GM21717 (cell line): Measurements from ENCODE around the gene MAML2.

Source experiments
- ATAC-seq: cut with Tn5 transposase; IDR thresholded peaks from one replicate; pipeline ENCODE4 v1.9.1; 2021; ENCODE audit warnings: mild to moderate bottlenecking, moderate library complexity; ENCODE audit not compliant: unreplicated experiment

The MAML2 gene

DNA sequence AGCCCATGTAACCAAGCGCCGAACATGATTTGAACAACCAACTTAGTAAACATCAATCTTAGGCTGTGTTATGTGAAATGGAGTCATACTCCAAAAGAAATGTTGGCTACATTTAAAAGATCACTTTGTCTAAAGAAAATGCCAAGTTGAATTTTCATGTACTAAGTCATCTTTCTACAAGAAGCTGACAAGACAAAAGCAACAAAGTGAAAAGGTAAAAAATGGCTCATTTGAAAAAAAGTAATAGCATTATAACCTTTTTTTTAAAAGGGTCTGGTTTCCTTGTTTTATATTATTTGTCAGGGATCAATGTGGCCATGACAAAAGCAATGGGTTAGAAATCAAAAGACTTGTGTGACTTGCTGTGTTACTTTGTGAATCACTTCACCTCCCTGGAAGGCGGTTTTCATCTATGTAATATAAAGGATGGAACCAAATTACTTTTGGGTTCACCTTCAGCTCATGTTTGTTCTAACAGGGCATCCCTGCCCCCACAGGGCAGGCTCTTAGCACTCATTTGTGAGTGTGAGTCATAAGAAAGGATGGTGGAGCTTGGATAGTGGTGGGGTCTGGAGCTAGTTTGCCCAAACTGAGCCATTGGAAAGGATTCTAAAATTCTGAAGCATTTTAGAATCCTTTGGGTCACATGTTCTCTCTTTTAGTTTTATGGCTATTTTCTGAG, 287.1 kb downstream of the MAML2 start:
- ATAC-seq: no peak

DNA sequence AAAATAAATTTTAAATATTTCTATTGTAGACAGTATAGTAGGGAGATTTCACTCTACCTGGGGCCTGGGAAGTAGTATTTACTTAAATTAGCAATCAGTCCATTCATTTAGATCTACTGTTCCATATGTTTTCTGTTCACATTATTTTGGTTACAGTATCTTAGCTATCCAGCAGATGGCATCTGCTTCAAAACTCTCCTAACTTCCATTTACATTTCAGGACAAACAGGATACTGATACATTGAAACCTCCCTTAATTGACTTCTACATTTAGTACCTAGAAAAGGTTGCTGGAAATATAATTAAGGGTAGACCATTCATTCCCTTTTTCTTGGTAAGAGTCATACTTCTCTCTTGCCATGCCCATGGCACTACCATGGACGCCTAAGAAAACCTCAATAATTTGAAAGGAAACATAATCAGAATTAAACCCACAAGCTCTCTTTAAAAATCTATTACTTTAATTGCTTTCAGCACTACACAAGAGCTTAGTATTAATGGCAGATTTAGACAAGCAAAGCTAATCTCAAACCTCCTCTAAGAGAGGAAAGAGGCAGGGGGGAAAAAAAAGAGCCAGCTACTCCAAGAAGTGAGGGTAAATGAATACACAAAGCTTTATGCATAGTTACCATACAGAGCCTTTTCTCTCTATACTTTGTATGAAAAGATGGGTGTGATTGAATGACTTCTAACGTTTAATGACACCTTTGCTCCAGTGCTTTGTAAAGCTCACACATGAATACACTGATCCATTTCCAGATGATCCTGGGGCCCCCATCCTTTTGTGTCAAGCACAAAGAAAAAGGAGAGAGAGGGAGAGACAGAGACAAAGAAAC, 287.9 kb downstream of the MAML2 start:
- ATAC-seq: no peak

DNA sequence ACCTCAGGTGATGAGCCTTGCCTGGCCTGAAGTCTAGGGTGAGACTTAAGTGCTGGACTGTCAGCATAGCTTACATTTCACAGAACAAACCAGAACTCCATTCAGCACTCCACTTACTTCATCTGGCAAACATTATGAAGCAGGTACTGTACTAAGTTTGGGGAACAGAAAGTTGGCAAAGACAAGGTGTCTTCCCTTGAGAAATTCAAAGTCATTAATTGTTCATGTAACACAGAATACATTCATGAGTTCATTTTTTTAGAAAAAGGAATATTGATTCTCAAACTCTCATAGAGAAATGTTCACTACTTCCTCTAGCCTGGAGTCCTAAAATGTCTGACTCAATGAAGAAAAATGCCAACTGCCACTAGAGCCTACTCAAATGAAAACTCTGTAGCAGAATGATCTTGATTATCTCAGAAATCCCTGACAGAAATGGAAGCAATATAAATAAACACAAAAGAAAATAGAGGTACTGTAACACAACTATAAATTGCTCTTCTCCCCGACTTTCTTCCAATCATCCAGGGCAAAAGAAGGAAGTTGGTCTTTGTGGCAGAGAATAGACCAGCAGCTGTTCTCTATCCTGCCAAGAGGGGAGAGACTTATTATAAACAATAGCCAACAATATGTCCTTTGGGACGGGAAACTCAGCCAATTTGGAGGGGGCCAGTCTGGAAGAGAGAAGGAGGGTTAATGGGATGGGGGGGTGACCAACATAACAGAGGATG, 289.9 kb downstream of the MAML2 start:
- no peak for ATAC-seq

DNA sequence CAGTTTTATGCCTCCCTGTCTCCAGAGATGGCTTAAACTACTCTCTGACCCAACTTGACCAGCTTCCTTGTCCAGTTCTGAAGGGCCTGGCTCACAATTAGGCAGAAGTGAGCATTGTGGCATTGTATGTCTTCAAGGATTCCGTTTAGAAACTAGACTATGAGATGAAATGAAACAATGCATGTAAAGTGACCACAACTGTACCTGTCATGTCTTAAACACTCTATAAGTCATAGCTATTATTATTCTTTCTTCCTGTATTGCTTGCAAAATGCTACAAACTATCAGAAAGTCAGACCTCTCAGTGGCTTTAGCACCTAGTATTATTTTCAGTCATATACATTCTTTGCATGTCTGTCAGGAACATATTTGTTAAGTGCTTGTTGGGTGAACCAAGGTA, 291.2 kb downstream of the MAML2 start:
- peak; percentile 92 for ATAC-seq

DNA sequence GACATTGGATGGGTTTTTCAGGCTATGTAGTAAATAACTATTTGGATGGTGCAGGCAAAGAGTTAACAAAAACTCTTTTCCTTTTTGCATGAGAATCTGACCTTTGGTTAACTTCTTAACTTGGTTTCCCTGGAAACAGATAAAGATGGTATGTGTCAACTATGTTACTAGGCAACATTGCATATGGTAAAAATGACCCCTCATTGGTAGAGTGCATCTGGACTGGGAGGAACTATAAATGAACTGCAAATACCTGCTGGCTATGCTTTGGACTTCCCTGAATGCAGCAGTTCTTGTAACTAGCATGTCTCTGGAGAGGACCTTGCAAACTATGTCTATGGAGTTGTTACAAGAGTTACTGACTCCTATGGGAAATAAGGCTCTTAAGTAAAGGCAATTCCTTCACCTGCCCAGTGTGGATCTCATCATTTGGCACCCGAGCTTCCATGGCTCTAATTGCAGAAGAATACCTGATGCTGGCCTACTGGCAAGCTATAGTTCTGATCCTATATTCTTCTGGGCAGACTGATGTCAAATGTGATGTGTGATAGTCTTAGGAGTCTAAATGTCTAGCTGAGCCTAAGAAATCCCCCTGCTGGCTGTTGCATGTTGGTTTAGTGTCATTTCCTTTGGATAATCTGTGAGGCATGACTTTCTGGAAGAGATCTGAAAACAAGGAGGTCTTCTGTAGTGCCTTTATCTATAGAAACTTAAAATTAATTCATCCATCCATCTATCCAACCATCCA, 292.4 kb downstream of the MAML2 start:
- ATAC-seq: no peak

- ATAC-seq: no peak
Measured at GRCh38 chr11:96049426-96049825, 293.6 kb downstream of the MAML2 start.

DNA sequence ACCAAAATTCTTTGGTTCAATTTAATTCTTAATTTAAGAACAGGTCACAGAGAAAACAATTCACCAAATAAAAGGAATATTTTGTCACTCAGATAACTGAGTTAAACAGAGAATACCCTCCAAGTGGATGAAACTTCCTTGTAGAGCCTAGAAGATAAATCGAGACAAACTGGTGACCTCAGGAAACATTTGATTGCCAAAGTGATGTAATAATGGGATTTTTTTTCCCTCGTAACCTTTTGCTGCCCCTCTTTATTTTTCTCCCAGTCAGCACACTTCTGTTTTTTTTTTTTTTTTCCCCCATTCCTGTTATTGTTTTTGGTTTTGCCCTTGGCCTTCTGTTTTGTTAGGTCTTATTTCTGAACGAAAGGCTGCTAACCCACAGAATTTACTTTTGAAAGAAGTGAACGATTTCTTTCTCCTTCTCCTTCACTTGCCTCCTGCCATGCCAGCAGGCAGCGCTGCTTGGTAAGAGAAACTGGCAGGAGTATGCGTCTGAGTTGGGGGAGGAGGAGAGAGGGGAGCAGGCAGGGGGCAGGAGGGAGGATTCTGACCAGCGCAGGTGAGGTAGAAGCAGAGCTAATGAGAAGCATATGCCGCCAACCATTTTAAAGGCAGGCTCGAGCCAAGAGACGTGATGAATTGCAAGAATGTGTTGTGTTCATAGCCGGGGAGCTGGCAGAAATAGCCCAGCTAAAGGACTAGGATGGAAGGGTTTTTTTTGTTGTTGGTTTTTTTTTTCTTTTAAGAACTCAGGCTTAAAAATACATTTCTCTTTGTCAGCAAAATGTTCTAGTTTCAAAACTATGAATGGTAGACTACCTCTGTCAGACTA, 297.2 kb downstream of the MAML2 start:
- ATAC-seq: no peak

GRCh38 chr11:96044747-96045146, 298.2 kb downstream of the MAML2 start:
- no peak for ATAC-seq

DNA sequence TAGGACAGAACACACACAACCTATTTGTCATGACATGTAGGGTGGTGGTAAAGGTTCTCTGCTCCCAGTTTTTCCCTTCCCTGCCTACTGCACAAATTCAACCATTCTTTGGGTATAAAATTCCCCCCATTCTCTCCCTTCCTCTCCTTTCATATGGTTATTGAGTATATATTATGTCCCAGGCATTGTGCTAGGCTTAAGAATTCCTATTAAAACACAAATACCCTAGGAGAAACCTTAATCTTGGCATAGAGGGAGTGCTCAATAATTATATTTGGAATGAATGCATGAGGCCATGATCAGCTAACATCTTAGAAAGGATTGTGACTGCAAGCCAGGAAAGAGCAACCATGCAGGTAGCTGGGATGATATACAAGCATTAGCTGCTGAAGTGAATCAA, 298.7 kb downstream of the MAML2 start:
- no peak for ATAC-seq

- ATAC-seq: no peak
Measured at GRCh38 chr11:96043291-96043690, 299.7 kb downstream of the MAML2 start.

- no peak for ATAC-seq
Measured at GRCh38 chr11:96038046-96038445, 304.9 kb downstream of the MAML2 start.

DNA sequence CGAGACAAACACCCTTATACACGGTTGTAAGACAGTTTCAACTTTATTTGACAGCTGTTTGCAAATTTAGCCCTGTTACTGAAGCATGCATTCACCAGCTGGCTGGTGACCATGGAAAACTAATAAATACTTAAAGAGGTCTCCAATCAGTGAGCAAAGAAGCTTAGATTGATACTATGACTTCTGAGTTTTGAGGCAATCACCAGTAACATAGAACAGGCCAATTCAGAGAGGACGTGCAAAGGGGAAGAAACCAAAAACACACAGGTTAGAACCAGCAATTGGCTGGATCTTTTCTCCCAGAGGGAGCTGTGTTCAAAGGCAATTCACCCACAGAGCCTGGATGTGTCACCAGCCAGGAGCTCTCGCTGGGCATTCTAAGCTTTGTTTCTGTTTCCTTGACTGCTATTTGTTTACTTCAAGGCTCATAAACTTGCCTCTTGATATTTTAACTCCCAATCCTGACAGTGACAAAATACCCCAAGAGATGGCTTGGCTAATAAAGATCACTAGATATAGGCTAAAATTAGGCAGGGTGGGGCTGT, 305.5 kb downstream of the MAML2 start:
- ATAC-seq: no peak

- no peak for ATAC-seq
Measured at GRCh38 chr11:96036863-96037262, 306.1 kb downstream of the MAML2 start.

- ATAC-seq: no peak
Measured at GRCh38 chr11:96035740-96036078, 307.3 kb downstream of the MAML2 start.

DNA sequence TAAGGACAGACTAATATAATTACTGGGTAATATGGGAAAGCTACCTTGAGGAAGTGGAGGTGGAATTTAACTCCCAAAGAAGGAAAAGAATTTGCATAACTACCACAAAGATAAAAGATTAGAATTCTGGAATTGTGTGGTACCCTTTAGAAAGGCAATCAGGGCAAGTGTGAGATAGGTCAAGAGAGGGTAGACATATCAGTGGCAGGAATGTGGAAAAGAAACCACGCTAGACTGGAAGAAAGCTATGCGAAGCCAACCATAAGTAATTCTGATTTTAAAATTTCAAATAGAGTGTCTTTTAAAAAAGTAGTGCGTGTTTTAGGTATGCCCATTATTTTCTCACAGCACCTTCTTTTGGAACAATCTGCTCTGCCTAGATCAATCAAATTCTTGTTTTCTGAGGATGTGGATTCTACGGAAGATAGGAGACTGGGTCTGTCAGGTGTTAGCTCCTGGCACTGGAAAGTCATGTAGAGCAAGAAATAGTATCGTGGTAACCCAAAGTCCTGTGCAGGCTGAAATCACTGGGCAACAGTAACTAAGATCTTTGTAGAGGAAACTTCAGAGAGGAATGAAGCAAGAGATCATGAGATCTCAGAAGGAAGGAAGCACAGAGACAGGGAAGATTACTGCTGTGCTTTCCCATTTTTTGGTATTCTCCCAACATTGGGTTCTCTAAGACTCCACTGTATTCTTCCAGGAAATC, 307.8 kb downstream of the MAML2 start:
- ATAC-seq: no peak

DNA sequence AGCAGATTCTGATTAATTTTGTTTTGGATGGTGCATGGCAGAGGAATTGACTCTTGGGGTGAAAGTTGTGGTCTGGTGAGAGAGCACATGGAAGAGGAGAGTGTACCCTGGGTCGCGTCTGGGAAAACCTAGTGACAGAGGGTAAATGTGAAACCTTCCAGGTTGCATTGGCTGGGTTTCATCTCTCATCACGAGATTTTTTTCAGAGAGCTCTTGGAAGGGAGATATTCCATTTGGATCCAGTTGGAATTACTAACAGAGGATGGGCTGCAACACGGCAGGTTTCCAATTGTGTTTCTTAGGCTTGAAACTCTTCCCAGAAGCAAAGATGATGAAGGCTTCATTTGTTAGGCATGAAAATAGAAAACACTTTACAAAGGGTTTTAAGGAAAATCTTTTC, 309.4 kb downstream of the MAML2 start:
- no peak for ATAC-seq

- ATAC-seq: no peak
Measured at GRCh38 chr11:96033095-96033494, 309.9 kb downstream of the MAML2 start.

GRCh38 chr11:96028746-96029145, 314.2 kb downstream of the MAML2 start:
- ATAC-seq: no peak

GRCh38 chr11:96027021-96027420, 316.0 kb downstream of the MAML2 start:
- no peak for ATAC-seq
